Gastroesophageal sphincter (tissue), 3 donors: ENCODE data around the gene HAPSTR1.

Source experiments
- EP300 ChIP-seq: sonication (generic); formaldehyde crosslinking; IDR thresholded peaks from one replicate; pipeline ENCODE4 v1.6.1; 2017; ENCODE audit warnings: antibody characterized with exemption, mild to moderate bottlenecking
- POLR2A ChIP-seq, 2 donors: fragments of 450-650 bp; IDR thresholded peaks; one replicate each; pipeline ENCODE4 v1.6.1; 2017; ENCODE audit warnings: antibody characterized with exemption in 2 of 2, mild to moderate bottlenecking in 2 of 2, moderate library complexity in 1 of 2
- POLR2AphosphoS5 ChIP-seq: sonication (generic); formaldehyde crosslinking; IDR thresholded peaks from one replicate; pipeline ENCODE4 v1.6.1; 2017; ENCODE audit warnings: antibody characterized with exemption
- TF ChIP-seq, protein P1 (sequence below), 4 experiments: fragments of 200-600 bp in 2 of 4; fragments of 450-650 bp in 2 of 4; sonication (generic) in 1 of 4; IDR thresholded peaks; one replicate each; pipeline ENCODE4 v1.5.1; 2017 to 2019; ENCODE audit warnings: antibody characterized with exemption in 4 of 4, mild to moderate bottlenecking in 2 of 4, moderate library complexity in 2 of 4

DNA sequence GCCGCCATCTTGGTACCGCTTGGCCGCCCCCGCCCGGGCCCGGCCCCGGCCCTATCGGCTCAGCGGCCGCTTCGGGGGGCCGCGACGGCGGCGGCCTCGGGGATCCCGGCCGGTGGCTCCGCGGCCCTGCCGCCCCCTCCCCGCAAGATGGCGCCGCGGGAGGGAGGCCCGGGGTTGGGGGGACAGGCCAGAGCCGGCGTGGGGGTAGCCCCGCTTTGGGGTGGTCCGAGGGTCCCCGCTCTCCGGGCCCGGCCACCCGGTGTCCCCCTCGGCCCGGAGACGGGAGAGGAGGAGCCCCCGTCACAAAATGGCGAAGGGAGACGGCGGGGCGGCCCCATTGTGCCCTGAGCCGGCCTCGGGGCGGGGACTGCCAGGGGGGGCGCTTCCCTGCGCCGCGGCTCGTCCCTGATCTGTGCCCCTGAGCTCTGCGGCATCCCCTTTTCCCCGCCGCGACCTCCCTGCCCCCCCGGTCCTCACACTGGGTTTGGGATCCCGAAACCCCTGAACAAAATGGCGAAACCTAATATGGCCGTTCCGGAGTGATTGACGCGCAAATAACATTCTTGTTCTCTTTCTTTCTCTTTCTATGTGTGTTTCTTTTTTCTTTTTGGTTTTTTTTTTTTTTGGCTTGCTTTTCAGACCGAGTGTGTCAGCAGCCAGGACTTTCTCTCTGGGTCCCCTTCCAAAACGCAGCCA lies 986 bp downstream of the HAPSTR1 start:
- TF ChIP-seq POLR2A (IDR thresholded peaks at IDR 0.05) = no peak
- TF ChIP-seq, protein P1, sequence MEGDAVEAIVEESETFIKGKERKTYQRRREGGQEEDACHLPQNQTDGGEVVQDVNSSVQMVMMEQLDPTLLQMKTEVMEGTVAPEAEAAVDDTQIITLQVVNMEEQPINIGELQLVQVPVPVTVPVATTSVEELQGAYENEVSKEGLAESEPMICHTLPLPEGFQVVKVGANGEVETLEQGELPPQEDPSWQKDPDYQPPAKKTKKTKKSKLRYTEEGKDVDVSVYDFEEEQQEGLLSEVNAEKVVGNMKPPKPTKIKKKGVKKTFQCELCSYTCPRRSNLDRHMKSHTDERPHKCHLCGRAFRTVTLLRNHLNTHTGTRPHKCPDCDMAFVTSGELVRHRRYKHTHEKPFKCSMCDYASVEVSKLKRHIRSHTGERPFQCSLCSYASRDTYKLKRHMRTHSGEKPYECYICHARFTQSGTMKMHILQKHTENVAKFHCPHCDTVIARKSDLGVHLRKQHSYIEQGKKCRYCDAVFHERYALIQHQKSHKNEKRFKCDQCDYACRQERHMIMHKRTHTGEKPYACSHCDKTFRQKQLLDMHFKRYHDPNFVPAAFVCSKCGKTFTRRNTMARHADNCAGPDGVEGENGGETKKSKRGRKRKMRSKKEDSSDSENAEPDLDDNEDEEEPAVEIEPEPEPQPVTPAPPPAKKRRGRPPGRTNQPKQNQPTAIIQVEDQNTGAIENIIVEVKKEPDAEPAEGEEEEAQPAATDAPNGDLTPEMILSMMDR (IDR thresholded peaks at IDR 0.05) = peak in 2 of 4 experiments; percentile 2 to 10
- TF ChIP-seq EP300 = no peak
- TF ChIP-seq POLR2AphosphoS5 = no peak
